ENCODE results near the gene TLR10.

The TLR10 gene

GRCh38 chr4:38800961-38801450 lies 18.2 kb upstream of the TLR10 start:
- no peak for TF ChIP-seq CTCF (IDR thresholded peaks at IDR 0.05; ENCODE audit: poor library complexity, severe bottlenecking)
- no peak for DNase-seq (ENCODE audit: low spot score)
- no peak overlapping the region for H3K27ac ChIP-seq (ENCODE audit: poor library complexity, severe bottlenecking)
- ATAC-seq (ENCODE audit: low read depth) = no peak
- no peaks in the 10 kb centered on the region for H3K4me1 ChIP-seq (ENCODE audit: insufficient read depth, poor library complexity, severe bottlenecking)
- H3K9me3 ChIP-seq (ENCODE audit: severe bottlenecking) = no peaks in the 10 kb centered on the region
- no peaks in the 10 kb centered on the region for H3K27me3 ChIP-seq (ENCODE audit: insufficient read depth, poor library complexity, severe bottlenecking)
- H3K36me3 ChIP-seq (ENCODE audit: low read depth) = no peaks in the 10 kb centered on the region
- H3K4me3 ChIP-seq (ENCODE audit: severe bottlenecking) = no peak overlapping the region

GRCh38 chr4:38800366-38800765 lies 17.6 kb upstream of the TLR10 start:
- no peak for ATAC-seq (ENCODE audit: low read depth)
- H3K36me3 ChIP-seq (ENCODE audit: low read depth) = no peaks in the 10 kb centered on the region
- H3K9me3 ChIP-seq (ENCODE audit: severe bottlenecking) = no peaks in the 10 kb centered on the region
- H3K27ac ChIP-seq (ENCODE audit: poor library complexity, severe bottlenecking) = no peak overlapping the region
- no peak for DNase-seq (ENCODE audit: low spot score)
- H3K4me1 ChIP-seq (ENCODE audit: insufficient read depth, poor library complexity, severe bottlenecking) = no peaks in the 10 kb centered on the region
- no peak for TF ChIP-seq CTCF (IDR thresholded peaks at IDR 0.05; ENCODE audit: poor library complexity, severe bottlenecking)
- H3K27me3 ChIP-seq (ENCODE audit: insufficient read depth, poor library complexity, severe bottlenecking) = no peaks in the 10 kb centered on the region
- no peak overlapping the region for H3K4me3 ChIP-seq (ENCODE audit: severe bottlenecking)

- Histone ChIP-seq H3K9me3 (ENCODE audit: severe bottlenecking) (no peaks in the 10 kb centered on the region), H3K27me3 (ENCODE audit: insufficient read depth, poor library complexity, severe bottlenecking) (no peaks in the 10 kb centered on the region), H3K27ac (ENCODE audit: poor library complexity, severe bottlenecking) (no peak overlapping the region), H3K4me1 (ENCODE audit: insufficient read depth, poor library complexity, severe bottlenecking) (no peaks in the 10 kb centered on the region), H3K36me3 (ENCODE audit: low read depth) (no peaks in the 10 kb centered on the region), H3K4me3 (ENCODE audit: severe bottlenecking) (no peak overlapping the region)
- ATAC-seq (ENCODE audit: low read depth) = no peak
- no peak for DNase-seq (ENCODE audit: low spot score)
- TF ChIP-seq CTCF (IDR thresholded peaks at IDR 0.05; ENCODE audit: poor library complexity, severe bottlenecking) = no peak
Observed at GRCh38 chr4:38795087-38795486, 12.3 kb upstream of the TLR10 start.

DNA sequence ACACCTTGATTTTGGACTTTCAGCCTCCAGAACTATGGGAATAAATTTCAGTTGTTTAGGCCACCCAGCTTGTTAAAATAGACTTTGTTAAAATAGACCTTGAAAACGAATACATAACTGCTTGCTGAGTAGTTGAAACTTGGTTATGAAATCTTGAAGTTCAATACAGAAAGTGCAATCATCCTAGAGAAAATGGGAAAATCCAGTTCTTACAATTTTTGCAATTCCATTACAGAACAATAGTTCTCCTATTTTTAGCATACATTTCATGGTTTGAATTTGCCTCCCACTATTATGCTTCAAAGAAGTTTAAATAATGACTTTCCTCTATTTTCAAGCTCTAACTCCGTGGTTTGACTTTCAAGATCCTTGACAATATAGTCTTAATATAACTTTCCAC lies 11.3 kb upstream of the TLR10 start:
- H3K9me3 ChIP-seq (ENCODE audit: severe bottlenecking) = no peaks in the 10 kb centered on the region
- DNase-seq (ENCODE audit: low spot score) (no peak), ATAC-seq (ENCODE audit: low read depth) (no peak)
- no peak for TF ChIP-seq CTCF (IDR thresholded peaks at IDR 0.05; ENCODE audit: poor library complexity, severe bottlenecking)
- no peaks in the 10 kb centered on the region for H3K27me3 ChIP-seq (ENCODE audit: insufficient read depth, poor library complexity, severe bottlenecking)
- H3K36me3 ChIP-seq (ENCODE audit: low read depth) = no peaks in the 10 kb centered on the region
- no peak overlapping the region for H3K27ac ChIP-seq (ENCODE audit: poor library complexity, severe bottlenecking)
- no peak overlapping the region for H3K4me3 ChIP-seq (ENCODE audit: severe bottlenecking)
- no peaks in the 10 kb centered on the region for H3K4me1 ChIP-seq (ENCODE audit: insufficient read depth, poor library complexity, severe bottlenecking)

DNA sequence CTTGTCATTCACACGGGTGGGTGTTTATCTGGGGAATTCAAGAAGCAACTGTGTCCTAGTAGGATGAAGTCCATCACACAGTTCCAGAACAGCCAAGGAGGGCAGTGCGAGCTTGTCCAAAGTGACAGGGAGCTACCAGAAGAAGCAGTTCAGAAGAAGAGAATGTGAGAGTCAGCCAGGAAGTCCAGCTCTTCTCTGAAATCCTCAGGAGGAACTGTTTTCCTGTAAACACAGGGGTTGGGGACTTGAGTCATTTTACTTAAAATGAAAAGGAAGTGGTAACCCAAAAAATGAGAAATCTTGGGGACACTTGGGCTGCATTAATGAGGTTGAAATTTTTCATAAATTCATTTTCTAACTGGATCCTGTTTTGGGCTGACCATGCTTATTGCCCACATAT lies 8.2 kb upstream of the TLR10 start:
- H3K4me1 ChIP-seq (ENCODE audit: insufficient read depth, poor library complexity, severe bottlenecking) = no peaks in the 10 kb centered on the region
- DNase-seq (ENCODE audit: low spot score) (no peak), ATAC-seq (ENCODE audit: low read depth) (no peak)
- H3K27ac ChIP-seq (ENCODE audit: poor library complexity, severe bottlenecking) = no peak overlapping the region
- H3K9me3 ChIP-seq (ENCODE audit: severe bottlenecking) = no peaks in the 10 kb centered on the region
- no peaks in the 10 kb centered on the region for H3K36me3 ChIP-seq (ENCODE audit: low read depth)
- no peak overlapping the region for H3K4me3 ChIP-seq (ENCODE audit: severe bottlenecking)
- TF ChIP-seq CTCF (IDR thresholded peaks at IDR 0.05; ENCODE audit: poor library complexity, severe bottlenecking) = no peak
- H3K27me3 ChIP-seq (ENCODE audit: insufficient read depth, poor library complexity, severe bottlenecking) = no peaks in the 10 kb centered on the region
